Central memory CD8-positive, alpha-beta T cell (primary cell): ENCODE results near the gene NPIPB8.
"Not testable (repeated sequence)": the region's sequence is repeated elsewhere in the genome, so short reads cannot be mapped to it uniquely, and the experiment has no call there.

ENCODE experiments used
- ATAC-seq: fragments of 150-1000 bp; cut with Tn5 transposase; replicated peaks from 2 replicates; pipeline ENCODE4 v1.10.0; 2022; ENCODE audit warnings: mild to moderate bottlenecking, moderate FRiP score, moderate number of reproducible peaks; ENCODE audit not compliant: poor library complexity, severe bottlenecking; ENCODE audit errors: extremely low read depth
- DNase-seq, 2 donors: peaks; one replicate each; pipeline ENCODE4 v3.0.0; 2021; ENCODE audit warnings: low spot score in 2 of 2
- H3K27ac Mint-ChIP-seq: one replicate; pipeline ENCODE4 v1.8.0; 2022; ENCODE audit warnings: low read depth, mild to moderate bottlenecking, moderate library complexity, mixed read lengths
- H3K27me3 Mint-ChIP-seq: one replicate; pipeline ENCODE4 v1.8.0; 2022; ENCODE audit warnings: mixed read lengths
- H3K36me3 Mint-ChIP-seq: one replicate; pipeline ENCODE4 v1.8.0; 2022; ENCODE audit warnings: mild to moderate bottlenecking, moderate library complexity, mixed read lengths; ENCODE audit not compliant: insufficient read depth
- H3K4me1 Mint-ChIP-seq: one replicate; pipeline ENCODE4 v1.8.0; 2022; ENCODE audit warnings: mixed read lengths
- H3K4me3 Mint-ChIP-seq: one replicate; pipeline ENCODE4 v1.8.0; 2022; ENCODE audit warnings: mild to moderate bottlenecking, moderate library complexity, mixed read lengths
- H3K9me3 Mint-ChIP-seq: one replicate; pipeline ENCODE4 v1.8.0; 2022; ENCODE audit warnings: mixed read lengths

NPIPB8 gene

GRCh38 chr16:28621481-28622155 is 16.2 kb upstream of the NPIPB8 start:
- Mint-ChIP-seq H3K4me3 (peak overlapping the region; percentile 78), H3K27me3 (no peaks in the 10 kb centered on the region), H3K27ac (peak overlapping the region; percentile 30), H3K36me3 (peaks cover 20% of the 10 kb centered on the region), H3K4me1 (peaks cover 28% of the 10 kb centered on the region), H3K9me3 (no peaks in the 10 kb centered on the region)
- ATAC-seq, result no peak
- no peak for DNase-seq

DNA sequence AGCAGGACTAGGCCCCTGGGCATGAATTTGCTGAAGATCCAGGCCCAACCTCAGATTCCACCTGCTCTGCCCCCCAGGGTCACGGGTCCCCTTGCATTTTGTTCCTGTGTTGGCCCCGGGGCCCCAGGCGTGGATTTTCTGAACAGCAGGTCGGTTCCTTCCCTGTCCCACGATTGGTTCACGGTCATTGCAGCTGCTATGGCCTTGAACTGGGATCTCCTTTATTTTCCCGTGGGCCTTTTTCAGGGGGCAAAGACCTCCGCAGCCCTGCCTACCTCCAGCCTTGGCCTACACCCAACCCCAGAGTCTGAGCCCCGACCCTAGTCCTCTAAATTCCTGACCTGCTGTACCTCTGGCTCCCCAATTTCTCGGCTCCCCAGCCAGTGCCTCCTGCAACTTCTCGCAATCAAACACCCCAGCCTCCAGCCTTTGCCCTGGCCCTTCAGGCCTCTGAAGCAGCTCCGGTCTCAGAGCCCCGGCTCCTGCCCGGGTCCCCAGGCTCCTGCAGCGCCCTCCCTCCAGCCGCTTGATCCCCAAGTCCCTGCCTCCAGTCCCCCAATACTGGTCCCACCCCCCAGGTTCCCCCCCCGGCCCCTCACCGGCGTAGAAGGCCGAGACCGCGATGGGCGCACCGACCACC is 15.2 kb upstream of the NPIPB8 start:
- DNase-seq, H3K9me3 Mint-ChIP-seq, H3K27me3 Mint-ChIP-seq: not testable (repeated sequence)
- Mint-ChIP-seq H3K27ac (peak overlapping the region; percentile 30), H3K4me1 (peaks cover 28% of the 10 kb centered on the region), H3K4me3 (peak overlapping the region; percentile 78), H3K36me3 (peaks cover 15% of the 10 kb centered on the region)
- ATAC-seq, result peak; percentile 9

DNA sequence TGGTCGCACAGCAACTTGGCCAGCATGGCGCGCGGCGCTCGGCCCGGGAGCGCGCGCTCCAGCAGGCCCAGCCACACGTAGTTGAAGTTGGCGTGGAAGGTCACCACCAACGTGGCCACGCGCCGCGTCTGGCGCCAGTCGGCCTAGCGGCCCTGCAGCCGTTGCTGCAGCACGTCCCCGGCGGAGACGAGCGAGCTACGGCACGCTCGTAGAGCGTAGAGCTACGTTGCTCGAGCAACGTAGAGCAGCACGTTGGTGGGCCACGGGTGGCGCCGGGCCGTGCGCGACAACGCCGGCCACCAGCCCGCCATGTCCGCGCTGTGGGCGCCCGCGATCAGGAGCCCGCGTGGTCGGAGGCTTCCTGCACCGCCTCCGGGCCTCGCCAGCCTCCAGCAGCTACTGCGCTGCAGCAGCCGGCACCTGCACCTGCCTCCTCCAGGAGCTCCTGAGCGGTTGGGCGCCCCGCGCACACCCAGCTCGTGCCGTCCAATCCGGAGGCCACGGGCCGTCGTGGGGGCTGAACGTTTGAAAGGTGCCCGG is 14.6 kb upstream of the NPIPB8 start:
- ATAC-seq, result peak; percentile 93
- peak; percentile 44 to 54 for DNase-seq
- peaks cover 28% of the 10 kb centered on the region for H3K4me1 Mint-ChIP-seq
- peak overlapping the region; percentile 30 for H3K27ac Mint-ChIP-seq
- H3K36me3 Mint-ChIP-seq, result peaks cover 12% of the 10 kb centered on the region
- H3K4me3 Mint-ChIP-seq, result peak overlapping the region; percentile 78
- H3K27me3 Mint-ChIP-seq, result no peaks in the 10 kb centered on the region
- H3K9me3 Mint-ChIP-seq, result no peaks in the 10 kb centered on the region

- not testable (repeated sequence) for H3K9me3 Mint-ChIP-seq, H3K27me3 Mint-ChIP-seq, H3K4me3 Mint-ChIP-seq, H3K4me1 Mint-ChIP-seq, H3K27ac Mint-ChIP-seq, ATAC-seq, DNase-seq, H3K36me3 Mint-ChIP-seq
These were observed 7.0 kb upstream of the NPIPB8 start for GRCh38 chr16:28630905-28631304.

DNA sequence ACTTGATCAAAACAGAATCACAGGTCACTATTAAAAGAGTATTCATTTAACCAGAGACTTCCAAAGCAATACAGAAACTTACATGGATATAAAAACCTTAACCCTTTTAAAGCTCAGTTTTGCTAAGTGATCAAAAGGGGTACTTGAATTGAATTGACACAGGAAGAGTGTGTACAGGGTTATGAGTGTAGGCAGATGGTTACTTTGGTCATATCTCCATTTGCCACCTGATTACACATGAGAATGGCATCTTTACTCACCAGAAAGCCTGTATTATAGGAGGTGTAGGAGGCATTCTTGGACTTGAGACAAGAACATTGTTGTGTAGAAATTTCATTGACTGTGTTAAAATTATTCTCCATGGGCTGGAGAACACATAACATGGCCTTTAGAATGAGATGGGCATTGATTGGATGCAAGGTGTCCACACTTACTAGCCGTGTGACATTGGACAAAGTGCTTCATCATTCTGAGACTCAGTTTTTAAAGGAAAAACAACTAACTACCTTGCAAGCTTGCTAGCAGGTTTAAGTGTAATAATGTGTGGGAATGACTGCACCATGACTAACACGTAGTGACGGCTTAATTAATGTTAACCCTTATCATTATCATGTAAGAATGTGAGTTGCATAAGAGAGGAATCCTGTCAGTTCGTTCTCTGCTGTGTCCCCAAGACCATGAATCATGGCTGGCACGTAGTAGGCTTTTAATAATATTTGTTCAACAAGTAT is 1.6 kb upstream of the NPIPB8 start:
- not testable (repeated sequence) for H3K4me3 Mint-ChIP-seq, H3K27ac Mint-ChIP-seq, DNase-seq, H3K27me3 Mint-ChIP-seq, H3K9me3 Mint-ChIP-seq, H3K36me3 Mint-ChIP-seq, H3K4me1 Mint-ChIP-seq, ATAC-seq

DNA sequence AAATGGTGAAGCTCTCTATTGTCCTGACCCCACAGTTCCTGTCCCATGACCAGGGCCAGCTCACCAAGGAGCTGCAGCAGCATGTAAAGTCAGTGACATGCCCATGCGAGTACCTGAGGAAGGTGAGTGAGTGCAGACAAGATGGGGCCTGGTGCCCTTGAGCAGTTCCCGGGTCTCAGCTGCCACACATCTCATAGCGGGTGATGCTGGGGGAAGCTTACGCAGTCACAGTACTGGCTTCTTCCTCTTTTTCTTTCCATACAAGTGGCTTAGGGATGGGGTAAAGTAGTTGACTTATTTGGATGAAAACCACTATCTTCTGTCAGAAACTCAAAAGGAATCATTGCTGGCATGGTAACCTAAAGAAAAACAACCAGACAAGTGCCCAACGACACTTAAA is 494 bp downstream of the NPIPB8 start:
- H3K36me3 Mint-ChIP-seq, H3K27ac Mint-ChIP-seq, H3K27me3 Mint-ChIP-seq, ATAC-seq, H3K9me3 Mint-ChIP-seq, H3K4me1 Mint-ChIP-seq, DNase-seq, H3K4me3 Mint-ChIP-seq: not testable (repeated sequence)

GRCh38 chr16:28639959-28640358 is 2.1 kb downstream of the NPIPB8 start:
- H3K4me1 Mint-ChIP-seq, H3K36me3 Mint-ChIP-seq, ATAC-seq, H3K9me3 Mint-ChIP-seq, DNase-seq, H3K27ac Mint-ChIP-seq, H3K4me3 Mint-ChIP-seq, H3K27me3 Mint-ChIP-seq: not testable (repeated sequence)

DNA sequence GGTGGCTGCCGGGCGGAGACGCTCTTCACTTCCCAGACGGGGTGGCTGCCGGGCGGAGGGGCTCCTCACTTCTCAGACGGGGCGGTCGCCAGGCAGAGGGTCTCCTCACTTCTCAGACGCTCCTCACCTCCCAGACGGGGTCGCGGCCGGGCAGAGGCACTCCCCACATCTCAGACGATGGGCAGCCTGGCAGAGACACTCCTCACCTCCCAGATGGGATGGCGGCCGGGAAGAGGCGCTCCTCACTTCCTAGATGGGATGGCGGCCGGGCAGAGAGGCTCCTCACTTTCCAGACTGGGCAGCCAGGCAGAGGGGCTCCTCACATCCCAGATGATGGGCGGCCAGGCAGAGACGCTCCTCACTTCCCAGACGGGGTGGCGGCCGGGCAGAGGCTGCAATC is 28.4 kb downstream of the NPIPB8 start:
- not testable (repeated sequence) for ATAC-seq, H3K36me3 Mint-ChIP-seq, H3K9me3 Mint-ChIP-seq, H3K4me3 Mint-ChIP-seq, H3K27ac Mint-ChIP-seq, DNase-seq, H3K27me3 Mint-ChIP-seq, H3K4me1 Mint-ChIP-seq

DNA sequence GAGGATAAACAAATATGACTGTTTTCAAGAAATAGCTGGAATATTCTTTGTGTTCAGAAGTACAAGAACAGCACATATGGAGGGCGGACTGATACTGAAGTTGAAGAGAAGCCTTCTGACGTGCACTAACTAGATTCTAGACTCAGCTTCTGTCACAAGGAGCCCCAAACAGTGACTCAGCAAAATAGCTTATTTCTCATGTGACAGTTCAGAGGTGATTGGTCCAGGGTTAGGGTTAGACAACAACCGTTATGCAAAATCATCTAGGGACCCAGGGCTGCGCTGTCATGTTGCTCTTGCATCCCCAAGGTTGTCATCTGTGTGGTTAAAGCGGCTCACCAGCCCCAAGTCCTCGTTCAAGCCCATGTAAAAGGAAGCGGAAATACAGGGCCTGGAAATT is 29.6 kb downstream of the NPIPB8 start:
- not testable (repeated sequence) for ATAC-seq, H3K36me3 Mint-ChIP-seq, H3K27ac Mint-ChIP-seq

DNA sequence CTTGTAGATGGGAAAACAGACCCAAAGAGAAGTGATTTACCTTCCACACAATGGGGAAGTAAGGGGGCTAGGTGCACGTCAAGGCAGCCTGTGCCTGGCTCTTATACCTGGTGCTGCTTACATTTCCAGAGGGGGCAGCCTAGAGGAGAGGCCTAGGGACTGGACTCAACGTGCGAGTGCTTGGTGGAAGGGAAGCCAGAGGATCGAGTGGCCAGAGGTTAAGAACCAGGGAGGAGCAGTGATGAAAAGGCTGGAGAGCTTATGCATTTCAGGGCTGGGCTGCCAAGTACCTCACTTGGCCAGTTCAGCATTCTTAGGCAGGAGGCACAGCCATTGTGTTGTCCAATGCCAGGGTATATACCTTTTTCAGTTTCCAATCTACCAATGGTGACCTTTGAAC is 30.3 kb downstream of the NPIPB8 start:
- not testable (repeated sequence) for H3K27ac Mint-ChIP-seq, H3K4me1 Mint-ChIP-seq, ATAC-seq, H3K4me3 Mint-ChIP-seq, DNase-seq, H3K9me3 Mint-ChIP-seq, H3K36me3 Mint-ChIP-seq, H3K27me3 Mint-ChIP-seq

More for the DNA sequence above, 29.6 kb downstream of the NPIPB8 start:
- H3K9me3 Mint-ChIP-seq, DNase-seq, H3K4me1 Mint-ChIP-seq, H3K27me3 Mint-ChIP-seq, H3K4me3 Mint-ChIP-seq: not testable (repeated sequence)

- H3K36me3 Mint-ChIP-seq, result not testable (repeated sequence)
These were observed 50.6 kb downstream of the NPIPB8 start for GRCh38 chr16:28688327-28688952.

GRCh38 chr16:28689425-28689824 is 51.6 kb downstream of the NPIPB8 start:
- not testable (repeated sequence) for H3K36me3 Mint-ChIP-seq, H3K4me1 Mint-ChIP-seq, H3K27me3 Mint-ChIP-seq, H3K4me3 Mint-ChIP-seq, DNase-seq, H3K9me3 Mint-ChIP-seq, H3K27ac Mint-ChIP-seq
- ATAC-seq, result peak; percentile 29

More at GRCh38 chr16:28688327-28688952, 50.6 kb downstream of the NPIPB8 start:
- peak; percentile 97 for ATAC-seq
- H3K9me3 Mint-ChIP-seq, DNase-seq, H3K4me1 Mint-ChIP-seq, H3K27me3 Mint-ChIP-seq, H3K27ac Mint-ChIP-seq: not testable (repeated sequence)
- peak overlapping the region; percentile 65 for H3K4me3 Mint-ChIP-seq
